Left cardiac atrium (tissue), 4 donors: Measurements from ENCODE around the gene UPK3B. TPM values are rescaled to one million over a fixed set of nuclear protein-coding genes. Genes with fewer than 3 reads are reported as not detected.
A peak's percentile ranks its signal among the peaks of the same experiment; 100 is the strongest.
"Not testable (repeated sequence)": the region's sequence is repeated elsewhere in the genome, so short reads cannot be mapped to it uniquely, and the experiment has no call there.

Experiments used
- ATAC-seq, 2 donors: fragments of 200-7000 bp; cut with Tn5 transposase; one replicate each; pipeline ENCODE4 v1.9.1; 2020; ENCODE audit warnings: mild to moderate bottlenecking in 2 of 2, moderate library complexity in 2 of 2
- DNase-seq: peaks from one replicate; pipeline ENCODE4 v3.0.0-alpha.2; 2020
- intact Hi-C, 2 donors: fragments of 100-400 bp; cut with DNase I; formaldehyde crosslinking; loops; one replicate each; pipeline versions ENCODE4 v1.14.1 to v1.15.1; 2022 to 2023
- long read RNA-seq: library from polyadenylated mRNA; unstranded; transcript quantifications from one replicate; pipeline ENCODE4 v2.0.0, GENCODE V29; 2021
- total RNA-seq, 2 donors: library from RNA; stranded (reverse); fragmentation: NEBNext Ultra II Directional; extraction: Animal tissue kit (Norgen Biotek cat#: 25700); gene quantifications; one replicate each; pipeline ENCODE4 v1.2.1, GENCODE V29; 2021
- donor health status: DM: no; HTN: yes; CAD: no.
- donor health status: DM: no; HTN: yes; CAD: no; lungs with severe emphysema.
- donor health status: DM: yes; HTN: yes; CAD: no.
- donor health status: Dilated cardiomyopathy.

UPK3B gene
- 10 to 100 TPM in 1 of 2 donors, 1 to 10 TPM in 1; 3.7 to 33.8 TPM for total RNA-seq
- long read RNA-seq: 0 reads

- intact Hi-C loops: no loop called here
- peak in 1 of 2 donors; percentile 50 for ATAC-seq
- peak; percentile 29 for DNase-seq
Observed at GRCh38 chr7:76509931-76510877, at the start of gene UPK3B. UPK3B (plus strand) TSS chr7:76510552; CDS start chr7:76510653, 101 bp downstream.

GRCh38 chr7:76460767-76461166 is 49.6 kb upstream of the UPK3B start:
- DNase-seq, intact Hi-C loops, ATAC-seq: not testable (repeated sequence)

GRCh38 chr7:76461464-76462101 is 48.8 kb upstream of the UPK3B start, which contains the start of gene DTX2:
DTX2 (plus strand) TSS chr7:76461709; CDS start chr7:76480510, 18,801 bp downstream.
- DNase-seq, intact Hi-C loops: not testable (repeated sequence)
- peak; percentile 96 to 97 for ATAC-seq

GRCh38 chr7:76462271-76462882 is 48.0 kb upstream of the UPK3B start:
- intact Hi-C loops: not testable (repeated sequence)
- peak; percentile 27 to 33 for ATAC-seq

GRCh38 chr7:76464959-76465358 is 45.4 kb upstream of the UPK3B start:
- DNase-seq, intact Hi-C loops, ATAC-seq: not testable (repeated sequence)

More at GRCh38 chr7:76462271-76462882, 48.0 kb upstream of the UPK3B start:
- not testable (repeated sequence) for DNase-seq

GRCh38 chr7:76465950-76466349 is 44.4 kb upstream of the UPK3B start:
- DNase-seq, intact Hi-C loops: not testable (repeated sequence)
- peak; percentile 13 to 53 for ATAC-seq

- ATAC-seq (peak; percentile 91), DNase-seq (peak; percentile 66)
- intact Hi-C loops: not testable (repeated sequence)
Observed at GRCh38 chr7:76467743-76468404, 42.5 kb upstream of the UPK3B start.

GRCh38 chr7:76471556-76472221 is 38.7 kb upstream of the UPK3B start:
- DNase-seq, intact Hi-C loops, ATAC-seq: not testable (repeated sequence)

GRCh38 chr7:76473097-76473496 is 37.3 kb upstream of the UPK3B start:
- intact Hi-C loops, DNase-seq, ATAC-seq: not testable (repeated sequence)

GRCh38 chr7:76476280-76476679 is 34.1 kb upstream of the UPK3B start:
- DNase-seq, ATAC-seq, intact Hi-C loops: not testable (repeated sequence)

GRCh38 chr7:76476742-76477474 is 33.4 kb upstream of the UPK3B start:
- intact Hi-C loops, DNase-seq, ATAC-seq: not testable (repeated sequence)

- DNase-seq, intact Hi-C loops, ATAC-seq: not testable (repeated sequence)
Observed at GRCh38 chr7:76479628-76480027, 30.7 kb upstream of the UPK3B start.

GRCh38 chr7:76480403-76481253 is 29.7 kb upstream of the UPK3B start:
- intact Hi-C loops, DNase-seq, ATAC-seq: not testable (repeated sequence)

GRCh38 chr7:76482660-76483059 is 27.7 kb upstream of the UPK3B start:
- ATAC-seq, intact Hi-C loops, DNase-seq: not testable (repeated sequence)

- intact Hi-C loops, DNase-seq, ATAC-seq: not testable (repeated sequence)
Observed at GRCh38 chr7:76483081-76483480, 27.3 kb upstream of the UPK3B start.

- ATAC-seq, intact Hi-C loops, DNase-seq: not testable (repeated sequence)
Observed at GRCh38 chr7:76484456-76484855, 25.9 kb upstream of the UPK3B start.
